AG09319 (cell line): Measurements from ENCODE around the gene KSR2.

Experiments
- DNase-seq: peaks from one replicate; pipeline ENCODE4 v3.0.0-alpha.2; 2010; ENCODE audit warnings: low read depth; ENCODE audit errors: extremely low read depth
- CTCF ChIP-seq: IDR thresholded peaks from 2 replicates; pipeline ENCODE4 v1.5.1; 2011; ENCODE audit warnings: low read depth, mild to moderate bottlenecking, inconsistent platforms, low read length, moderate library complexity

The KSR2 gene

DNA sequence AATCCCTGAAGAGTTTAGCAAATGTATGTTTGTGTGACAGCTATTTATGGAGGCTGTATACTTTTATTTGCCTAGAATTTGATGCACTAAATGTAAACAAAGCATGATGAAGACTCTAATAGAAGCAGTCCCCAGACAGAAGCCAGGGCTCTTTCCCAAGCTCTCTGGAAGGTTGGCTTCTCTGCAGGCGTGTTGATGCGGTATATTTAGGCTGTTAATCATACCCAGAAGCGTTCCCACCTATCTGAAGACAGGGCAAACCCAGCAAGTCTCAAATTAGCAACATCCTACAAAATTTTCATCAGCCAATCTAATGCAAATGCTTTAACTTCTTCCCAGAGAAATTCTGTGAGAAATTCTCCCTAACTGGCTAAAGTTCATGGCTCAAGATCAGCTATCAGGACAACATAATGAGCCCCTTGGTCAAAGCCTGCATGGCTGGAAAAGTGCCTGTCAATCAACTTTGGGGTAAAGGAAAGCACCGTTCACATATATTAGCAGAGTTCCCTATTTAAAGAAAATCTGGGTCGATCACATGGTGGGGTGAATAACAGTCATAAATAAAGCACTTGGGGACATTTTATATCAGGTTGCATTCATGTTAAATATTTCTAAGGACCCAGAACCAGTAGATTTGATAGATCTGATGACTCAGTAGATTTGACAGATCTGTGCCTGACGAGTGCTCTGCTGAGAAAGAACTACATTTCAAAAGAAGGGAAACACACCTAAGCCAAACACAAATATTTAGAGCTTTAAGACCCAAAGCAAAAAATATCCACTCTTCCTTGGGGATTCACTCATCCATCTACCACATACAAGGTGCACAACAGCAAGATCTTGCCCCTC lies 46.6 kb downstream of the KSR2 start:
- no peak for TF ChIP-seq CTCF
- no peak for DNase-seq

DNA sequence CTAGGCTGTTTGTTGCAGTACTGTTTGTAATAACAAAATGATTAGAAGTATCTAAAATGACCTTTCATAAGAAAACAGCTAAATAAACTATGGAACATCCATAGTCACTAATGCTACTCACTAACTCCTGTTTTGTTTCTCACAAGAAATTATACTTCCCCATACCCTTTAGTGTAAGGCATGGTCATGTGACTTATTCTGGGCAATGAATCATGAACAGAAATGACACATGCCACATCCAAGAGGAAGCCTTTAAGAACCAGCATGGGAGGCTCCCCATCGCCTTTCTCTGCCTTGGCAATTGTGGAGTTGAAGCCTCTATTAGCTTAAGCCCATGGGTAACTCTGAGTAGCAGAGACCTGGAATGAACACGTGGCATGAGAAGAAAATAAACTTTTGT lies 49.3 kb downstream of the KSR2 start:
- DNase-seq = no peak
- no peak for TF ChIP-seq CTCF

DNA sequence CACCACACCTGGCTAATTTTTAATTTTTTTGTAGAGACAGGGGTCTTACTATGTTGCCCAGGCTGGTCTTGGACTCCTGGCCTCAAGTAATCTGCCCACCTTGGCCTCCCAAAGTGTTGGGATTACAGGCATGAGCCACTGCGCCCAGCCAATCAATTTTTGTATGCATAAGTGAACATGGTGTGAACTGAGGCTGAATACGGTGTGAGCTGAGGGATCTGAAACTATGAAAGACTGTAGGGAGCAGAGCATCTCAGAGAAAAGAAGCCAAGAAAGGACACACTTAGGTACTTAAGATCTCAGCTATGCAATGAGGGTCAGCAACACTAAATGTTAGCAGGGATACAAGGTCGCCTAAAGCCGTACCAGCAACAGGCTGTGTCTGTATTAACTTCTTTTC lies 54.1 kb downstream of the KSR2 start:
- TF ChIP-seq CTCF = no peak
- DNase-seq = no peak

DNA sequence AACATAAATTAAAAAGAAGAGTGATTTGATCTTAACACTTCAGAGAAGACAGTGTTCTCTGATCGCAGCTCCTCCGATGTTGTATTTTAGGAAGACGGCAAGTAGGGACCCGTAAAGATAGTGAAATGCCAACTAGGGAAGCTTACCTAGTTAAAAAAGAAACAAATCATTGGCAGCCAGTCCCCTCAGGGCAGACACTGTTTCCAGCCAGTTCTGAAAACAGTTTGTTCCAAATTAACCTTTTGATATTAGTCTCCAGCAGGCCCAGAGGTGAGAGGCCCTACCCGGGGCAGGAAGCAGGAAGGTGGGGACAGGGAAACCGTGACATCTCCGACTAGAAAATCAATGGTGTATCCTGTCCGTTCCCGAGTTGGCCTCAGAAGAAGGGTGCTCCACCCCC lies 56.0 kb downstream of the KSR2 start:
- DNase-seq = no peak
- no peak for TF ChIP-seq CTCF

- TF ChIP-seq CTCF = no peak
- no peak for DNase-seq
Observed at GRCh38 chr12:117908411-117908810, 60.4 kb downstream of the KSR2 start.

DNA sequence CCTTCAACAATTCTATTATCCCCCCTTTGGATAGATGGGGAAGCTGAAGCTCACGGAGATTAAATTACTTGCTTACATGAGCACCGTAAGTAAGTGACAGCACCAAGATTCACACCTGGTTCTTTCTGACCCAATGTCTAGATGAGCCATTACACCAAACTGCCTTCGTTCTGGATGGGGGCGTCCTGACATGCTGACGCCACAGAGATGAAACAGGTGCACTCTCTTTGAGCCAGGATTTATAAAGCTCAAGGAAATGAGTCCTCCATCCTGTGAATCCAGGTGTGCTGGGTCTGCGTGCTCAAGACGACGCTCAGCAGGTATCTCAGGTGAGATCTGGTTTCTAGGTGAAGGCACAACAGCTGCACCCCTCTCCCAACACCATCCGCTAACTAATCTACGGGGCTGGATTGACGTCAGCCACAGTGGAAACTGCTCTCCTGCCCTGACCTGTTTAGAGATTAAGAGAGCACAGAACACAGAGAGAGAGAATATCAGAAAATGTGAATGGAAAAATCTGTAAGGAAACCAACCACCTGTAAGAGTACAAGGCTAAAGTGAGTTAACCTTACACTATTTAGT lies 61.6 kb downstream of the KSR2 start:
- no peak for DNase-seq
- TF ChIP-seq CTCF = no peak

DNA sequence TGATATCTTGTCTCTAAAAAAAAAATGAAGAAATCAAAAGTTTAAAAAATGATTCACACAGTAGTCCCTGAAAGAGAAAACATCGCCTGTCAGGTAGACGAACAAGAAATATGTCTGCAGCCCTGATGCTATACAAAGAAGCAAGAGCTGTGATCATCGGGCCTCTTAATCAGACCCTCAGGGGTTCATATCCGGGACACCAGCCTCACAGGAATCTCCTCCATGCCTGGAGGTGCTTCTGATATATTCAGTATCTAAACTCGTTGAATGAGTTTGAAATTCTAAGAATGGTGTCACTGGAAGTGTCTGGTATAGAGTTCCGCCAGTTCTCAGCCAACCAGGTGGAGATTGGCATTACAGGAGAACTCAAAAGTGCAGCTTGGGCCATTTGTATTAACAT lies 64.7 kb downstream of the KSR2 start:
- DNase-seq = no peak
- TF ChIP-seq CTCF = no peak
